ENCODE measurements around the gene BSND.

The BSND gene

DNA sequence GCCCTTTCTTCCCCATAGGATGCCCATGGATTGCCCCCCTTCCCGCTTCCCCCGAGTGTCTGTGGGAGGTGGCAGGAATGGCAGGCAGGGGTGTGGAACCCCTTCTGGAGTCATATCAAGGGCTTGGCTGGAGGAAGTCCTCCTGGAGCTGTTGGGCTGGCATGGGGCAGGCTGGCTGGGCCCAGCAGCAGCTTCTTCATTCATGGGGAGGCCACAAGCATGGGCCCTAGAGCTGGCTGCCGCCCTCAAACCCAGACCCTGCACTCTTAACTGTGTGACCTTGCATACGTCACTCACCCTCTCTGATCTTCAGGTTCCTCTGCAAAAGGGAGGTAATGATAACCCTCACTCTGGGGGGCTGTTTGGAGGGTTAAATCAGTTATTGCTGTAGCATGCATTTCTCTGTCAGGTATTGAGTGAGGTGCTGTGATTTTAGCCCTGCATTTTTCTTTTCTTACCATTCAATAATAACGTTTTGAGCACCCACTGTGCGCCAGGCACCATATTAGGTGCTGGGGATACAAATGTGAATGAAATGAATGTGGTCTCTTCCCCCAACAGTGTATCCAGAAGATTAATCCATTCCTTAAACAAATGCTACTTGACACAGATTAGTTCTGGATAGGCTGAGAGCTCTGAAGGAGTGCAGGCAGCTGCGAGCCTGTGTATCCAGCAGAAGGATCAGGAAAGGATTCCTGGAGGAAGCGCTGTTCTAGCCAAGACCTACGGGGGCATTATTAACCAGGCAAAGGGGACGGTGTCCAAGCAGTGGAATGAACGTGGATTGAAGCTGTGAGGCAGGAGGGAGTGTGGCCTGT is 49.9 kb downstream of the BSND start:
- DNase-seq (ENCODE audit: low spot score), result peak; percentile 66

DNA sequence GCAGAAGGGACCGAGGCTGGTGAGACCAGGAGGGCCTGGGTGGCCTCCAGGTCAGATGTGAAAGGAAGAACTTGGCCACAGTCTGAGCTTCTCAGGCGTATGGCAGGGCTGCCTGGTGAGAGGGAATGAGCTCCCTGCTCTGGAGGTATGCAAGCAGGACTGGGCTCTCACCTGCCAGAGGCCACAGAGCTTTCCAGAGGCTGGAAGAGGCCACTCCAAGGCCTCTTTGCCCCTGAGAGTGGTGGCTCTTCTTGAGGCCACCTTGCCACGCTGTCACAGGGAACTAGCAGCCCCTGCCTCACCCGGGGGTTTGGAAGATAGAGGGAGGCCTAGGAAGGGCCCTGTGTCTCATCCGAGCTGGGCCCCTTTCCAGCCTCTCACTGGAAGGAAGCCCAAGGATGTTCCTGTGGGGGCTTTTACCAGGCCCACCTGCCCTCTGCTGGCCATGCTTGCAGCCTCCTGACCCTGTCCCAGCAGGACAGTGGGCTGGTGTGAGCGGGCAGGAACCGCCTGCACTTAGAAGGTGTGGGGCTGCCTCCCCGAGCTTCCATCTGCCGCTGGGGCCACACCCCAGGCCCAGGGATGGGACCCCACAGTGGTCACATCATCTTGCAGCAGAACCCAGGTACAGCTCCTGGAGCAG is 50.7 kb downstream of the BSND start:
- no peak for DNase-seq (ENCODE audit: low spot score)

DNA sequence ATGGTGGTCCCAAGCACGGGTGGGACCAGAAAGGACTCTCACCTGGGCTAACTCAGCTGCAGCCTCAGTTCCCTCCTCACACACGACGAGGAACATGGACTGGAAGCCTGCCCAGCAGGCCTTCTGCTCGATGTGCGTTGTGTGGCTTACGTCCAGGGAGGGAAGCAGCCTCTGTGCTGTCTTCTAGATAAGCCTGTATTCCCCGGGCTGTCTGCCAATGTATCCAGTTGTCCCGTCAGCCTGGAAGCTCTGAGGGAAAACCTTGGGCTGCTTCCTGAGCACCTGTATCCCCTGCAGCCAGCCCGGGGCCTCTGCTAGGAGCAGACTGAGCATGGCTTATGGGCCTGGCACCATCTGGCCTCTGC is 51.2 kb downstream of the BSND start:
- DNase-seq (ENCODE audit: low spot score), result peak; percentile 62

DNA sequence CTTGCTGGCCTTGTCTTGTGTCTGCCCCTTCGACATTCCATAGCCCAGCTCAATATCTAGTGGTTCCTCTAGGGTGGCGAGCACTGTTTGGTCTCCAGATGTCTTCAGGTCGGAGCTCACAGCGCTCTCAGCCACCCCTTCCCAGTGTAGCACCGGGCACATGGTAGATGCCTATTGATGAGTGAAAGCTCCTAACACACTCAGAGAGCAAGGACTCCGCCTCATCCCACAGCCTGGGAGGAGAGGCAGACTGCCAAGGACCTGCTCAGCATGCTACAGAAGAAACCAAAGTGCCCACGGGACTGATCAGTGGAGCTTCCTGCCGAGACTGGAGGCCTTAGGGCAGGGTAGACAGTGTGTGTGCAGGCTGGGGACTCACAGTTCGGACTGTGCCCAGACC is 51.5 kb downstream of the BSND start:
- no peak for DNase-seq (ENCODE audit: low spot score)

DNA sequence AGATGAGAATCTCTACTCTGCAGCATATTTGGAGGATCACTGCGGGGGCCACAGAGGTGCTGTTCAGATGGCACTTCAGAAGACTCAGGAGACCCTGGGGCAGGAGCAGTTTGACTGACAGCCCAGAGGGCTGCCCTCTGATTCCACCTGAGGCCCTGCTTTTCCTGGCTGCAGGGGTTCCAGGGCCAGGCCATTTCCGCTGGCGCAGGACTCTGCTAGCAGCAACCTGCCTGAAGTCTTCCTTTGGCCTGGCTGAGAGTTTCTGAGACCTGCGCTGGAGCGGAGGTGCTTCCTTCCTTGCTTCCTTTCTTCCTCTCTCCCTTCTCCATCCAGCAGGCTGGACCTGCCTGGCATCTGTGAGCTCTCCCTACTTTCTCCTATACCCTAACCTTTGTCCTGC is 52.4 kb downstream of the BSND start:
- no peak for DNase-seq (ENCODE audit: low spot score)

DNA sequence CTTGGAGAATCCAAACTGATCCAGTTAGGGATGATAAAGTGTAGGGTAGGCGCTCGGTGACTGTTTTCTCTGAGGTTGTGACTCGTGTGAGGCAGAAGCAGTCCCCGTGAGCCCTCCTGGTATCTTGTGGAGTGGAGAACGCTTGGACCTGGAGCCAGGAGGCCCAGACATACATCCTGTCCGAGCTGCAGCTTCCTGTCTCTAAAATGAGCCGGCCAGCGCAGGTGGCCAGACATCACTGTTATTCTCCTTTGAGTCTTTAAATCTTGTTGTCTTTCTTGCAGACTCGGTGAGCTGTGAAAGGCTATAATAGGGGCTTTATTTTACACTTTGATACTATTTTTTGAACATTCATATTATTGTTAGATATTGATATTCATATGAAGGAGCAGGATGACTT is 52.9 kb downstream of the BSND start:
- no peak for DNase-seq (ENCODE audit: low spot score)

DNA sequence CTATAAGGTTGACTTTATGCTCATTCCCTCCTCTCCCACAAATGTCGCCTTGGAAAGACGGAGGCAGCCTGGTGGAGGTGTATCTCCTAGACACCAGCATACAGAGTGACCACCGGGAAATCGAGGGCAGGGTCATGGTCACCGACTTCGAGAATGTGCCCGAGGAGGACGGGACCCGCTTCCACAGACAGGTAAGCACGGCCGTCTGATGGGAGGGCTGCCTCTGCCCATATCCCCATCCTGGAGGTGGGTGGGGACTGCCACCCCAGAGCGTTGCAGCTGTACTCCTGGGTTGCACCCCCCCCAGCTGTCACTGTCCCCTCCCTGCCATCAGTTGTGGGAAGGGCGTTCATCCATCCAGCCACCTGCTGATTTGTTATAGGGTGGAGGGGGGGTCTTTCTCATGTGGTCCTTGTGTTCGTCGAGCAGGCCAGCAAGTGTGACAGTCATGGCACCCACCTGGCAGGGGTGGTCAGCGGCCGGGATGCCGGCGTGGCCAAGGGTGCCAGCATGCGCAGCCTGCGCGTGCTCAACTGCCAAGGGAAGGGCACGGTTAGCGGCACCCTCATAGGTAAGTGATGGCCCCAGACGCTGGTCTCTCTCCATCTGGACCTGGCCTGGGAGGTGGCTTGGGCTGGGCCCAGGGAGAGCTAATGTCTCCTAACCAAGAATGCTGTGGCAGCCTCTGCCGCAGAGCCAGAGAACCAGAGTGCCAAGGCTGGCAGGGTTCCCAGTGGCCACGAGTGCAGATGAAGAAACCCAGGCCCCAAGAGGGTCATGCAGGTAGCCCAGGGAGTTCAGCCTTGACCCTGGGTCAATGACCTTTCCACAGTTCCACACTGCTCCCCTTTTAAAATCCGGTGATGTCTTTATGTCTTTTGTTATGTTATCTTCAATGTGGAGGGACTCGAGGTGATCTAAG is 53.7 kb downstream of the BSND start:
- no peak for DNase-seq (ENCODE audit: low spot score)

DNA sequence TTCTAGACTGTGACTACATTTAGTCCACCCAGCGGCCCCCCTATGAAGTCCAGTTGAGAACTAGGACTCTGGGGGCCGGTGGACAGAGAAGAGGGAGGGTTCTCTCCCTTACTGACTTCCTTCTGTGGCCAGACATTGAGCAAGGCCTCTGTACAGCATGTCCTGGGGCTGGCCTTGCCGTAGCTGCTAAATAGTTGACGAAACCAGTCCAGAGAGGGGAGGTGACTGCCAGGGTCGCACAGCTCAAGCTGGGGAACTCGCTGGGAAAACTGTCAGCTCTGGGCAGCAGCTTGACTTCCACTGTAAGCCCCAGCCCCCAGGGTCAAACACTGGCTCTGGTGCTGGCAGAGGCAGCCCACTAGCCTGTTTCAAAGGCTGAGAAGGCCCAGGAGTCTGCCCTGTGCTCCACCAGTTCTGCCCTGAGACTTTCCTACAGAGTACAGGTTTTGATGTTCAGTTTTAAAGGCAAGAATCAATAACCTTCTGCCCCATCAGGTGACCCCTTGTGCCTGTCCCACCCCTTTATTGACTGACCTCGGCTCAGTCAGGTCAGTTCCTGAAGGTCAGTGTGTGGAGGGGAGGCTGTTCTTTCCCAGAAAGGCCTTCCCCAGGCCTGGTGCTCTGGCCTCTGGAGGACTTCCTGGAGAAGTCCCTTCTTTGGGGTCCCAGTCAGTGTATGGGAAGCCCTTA is 54.7 kb downstream of the BSND start:
- DNase-seq (ENCODE audit: low spot score), result no peak

DNA sequence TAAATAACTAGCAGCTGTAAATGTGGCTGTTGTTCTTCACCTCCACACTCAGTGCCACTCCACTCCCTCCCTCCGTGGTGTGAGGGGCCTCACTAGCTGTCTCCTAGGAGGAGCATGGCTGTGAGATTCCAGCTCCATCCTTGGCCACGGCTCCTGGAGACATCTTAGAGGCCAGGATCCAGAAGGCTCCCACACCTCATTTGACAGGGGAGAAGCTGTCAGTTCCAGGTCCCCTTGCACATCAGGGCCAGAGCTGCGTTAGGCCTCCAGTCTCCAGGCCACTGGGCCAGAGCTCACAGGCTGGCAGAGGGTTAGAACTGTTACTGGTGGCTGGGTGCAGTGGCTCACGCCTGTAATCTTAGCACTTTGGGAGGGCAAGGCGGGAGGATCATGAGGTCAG is 55.7 kb downstream of the BSND start:
- DNase-seq (ENCODE audit: low spot score), result peak; percentile 6

DNA sequence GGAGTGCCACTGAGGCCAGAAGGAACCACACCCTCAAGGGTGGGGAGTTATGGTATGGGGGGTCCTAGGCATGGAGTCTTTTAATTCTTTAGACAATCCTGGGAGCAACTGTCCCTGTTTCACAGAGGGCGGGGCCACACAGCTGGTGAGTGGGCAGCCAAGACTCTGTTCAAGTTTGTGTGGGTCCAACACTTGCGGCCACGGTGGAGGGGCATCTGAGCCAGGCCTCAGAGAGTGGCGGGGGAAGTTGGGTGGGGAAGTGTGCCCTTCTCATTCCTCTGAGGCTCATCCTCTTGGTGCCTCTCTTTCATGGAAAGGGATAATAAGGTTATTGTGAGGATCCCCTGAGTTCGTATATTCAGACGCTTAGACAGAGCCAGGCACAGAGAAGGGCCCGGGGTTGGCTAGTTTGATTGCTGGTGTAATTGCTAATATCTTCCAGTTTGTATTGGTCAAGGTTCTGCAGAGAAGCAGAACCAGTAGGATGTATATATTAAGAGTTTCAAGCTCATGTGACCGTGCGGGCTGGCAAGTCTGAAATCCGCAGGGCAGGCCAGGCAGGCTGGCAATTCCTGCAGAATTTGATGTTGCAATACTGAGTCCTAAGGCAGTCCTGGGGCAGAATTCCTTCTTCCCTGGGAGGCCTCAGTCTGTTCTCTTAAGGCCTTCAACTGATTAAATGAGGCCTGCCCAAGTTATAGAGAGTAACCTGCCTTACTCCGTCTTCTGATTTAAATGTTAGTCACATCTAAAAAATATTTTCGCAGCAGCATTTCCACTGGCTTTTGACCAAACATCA is 56.5 kb downstream of the BSND start:
- no peak for DNase-seq (ENCODE audit: low spot score)

DNA sequence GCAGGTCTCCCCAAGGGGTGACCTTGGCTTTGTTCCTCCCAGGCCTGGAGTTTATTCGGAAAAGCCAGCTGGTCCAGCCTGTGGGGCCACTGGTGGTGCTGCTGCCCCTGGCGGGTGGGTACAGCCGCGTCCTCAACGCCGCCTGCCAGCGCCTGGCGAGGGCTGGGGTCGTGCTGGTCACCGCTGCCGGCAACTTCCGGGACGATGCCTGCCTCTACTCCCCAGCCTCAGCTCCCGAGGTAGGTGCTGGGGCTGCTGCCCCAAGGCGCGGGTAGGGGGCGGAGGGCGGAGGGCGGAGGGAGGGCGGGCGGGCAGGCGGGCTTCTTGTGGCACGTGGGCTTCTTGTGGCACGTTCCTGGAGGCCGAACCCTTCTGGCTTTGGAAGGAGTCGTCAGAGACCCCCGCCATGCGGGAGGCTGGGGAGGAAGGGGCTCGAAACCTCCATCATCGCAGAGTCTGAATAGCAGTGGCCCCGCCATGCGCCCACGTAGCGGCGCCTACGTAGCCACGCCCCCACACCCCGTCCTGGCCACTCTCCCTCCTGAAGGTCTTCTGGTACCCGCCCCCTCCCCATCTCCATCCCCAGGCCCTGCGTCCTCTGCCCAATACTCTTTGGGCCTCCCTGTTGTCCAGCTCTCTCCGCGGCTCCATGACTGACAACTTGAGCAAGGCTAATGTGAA is 57.4 kb downstream of the BSND start:
- DNase-seq (ENCODE audit: low spot score), result no peak

DNA sequence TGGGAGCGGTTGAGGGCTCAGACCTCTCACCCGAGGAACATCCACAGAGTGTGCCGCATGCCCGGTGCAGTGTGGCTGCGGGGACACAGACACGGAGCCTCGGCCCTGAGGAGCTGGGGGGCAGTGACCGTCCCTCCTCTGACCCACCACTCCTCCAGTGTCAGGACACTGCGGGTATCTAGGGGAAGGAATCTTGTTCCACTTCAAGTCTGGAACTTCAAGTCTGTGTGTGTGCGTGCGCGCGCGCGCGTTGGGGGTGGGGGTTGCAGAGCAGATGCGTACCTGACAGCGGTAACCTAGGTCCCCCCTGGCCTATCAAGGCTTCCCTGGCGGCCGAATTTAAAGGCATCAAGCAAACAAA is 57.9 kb downstream of the BSND start:
- DNase-seq (ENCODE audit: low spot score), result no peak

DNA sequence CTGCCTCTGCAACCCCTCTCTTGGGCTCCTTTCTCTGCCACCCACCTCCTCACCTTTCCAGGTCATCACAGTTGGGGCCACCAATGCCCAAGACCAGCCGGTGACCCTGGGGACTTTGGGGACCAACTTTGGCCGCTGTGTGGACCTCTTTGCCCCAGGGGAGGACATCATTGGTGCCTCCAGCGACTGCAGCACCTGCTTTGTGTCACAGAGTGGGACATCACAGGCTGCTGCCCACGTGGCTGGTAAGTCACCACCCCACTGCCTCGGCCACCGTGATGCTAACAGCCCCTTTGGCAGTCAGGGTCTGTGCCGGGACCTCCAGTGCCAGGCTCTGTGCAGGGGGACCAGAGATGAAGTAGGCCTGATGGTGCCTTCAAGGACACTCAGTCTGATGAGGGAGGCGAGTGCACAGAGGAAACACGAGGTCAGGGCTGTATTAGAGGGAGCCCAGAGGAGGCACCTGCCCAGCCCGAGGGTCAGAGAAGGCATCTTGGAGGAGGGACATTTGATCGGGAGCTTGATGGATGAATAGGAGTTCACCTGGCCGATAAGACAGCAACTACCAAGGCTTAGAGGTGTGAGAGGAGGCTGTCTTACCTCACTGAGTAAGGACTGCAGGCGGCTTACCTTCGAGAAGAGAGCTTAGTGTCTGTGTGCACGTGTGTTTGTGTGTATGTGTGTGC is 58.7 kb downstream of the BSND start:
- no peak for DNase-seq (ENCODE audit: low spot score)

DNA sequence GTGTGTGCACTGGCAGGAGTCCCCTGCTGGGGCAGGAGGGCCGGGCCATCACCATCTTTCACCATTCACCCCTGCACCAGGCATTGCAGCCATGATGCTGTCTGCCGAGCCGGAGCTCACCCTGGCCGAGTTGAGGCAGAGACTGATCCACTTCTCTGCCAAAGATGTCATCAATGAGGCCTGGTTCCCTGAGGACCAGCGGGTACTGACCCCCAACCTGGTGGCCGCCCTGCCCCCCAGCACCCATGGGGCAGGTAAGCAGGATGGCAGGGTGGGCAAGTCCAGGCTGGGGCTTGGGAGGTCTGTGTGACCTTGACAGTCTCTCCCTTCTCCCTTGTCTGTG is 59.2 kb downstream of the BSND start:
- DNase-seq (ENCODE audit: low spot score), result no peak

DNA sequence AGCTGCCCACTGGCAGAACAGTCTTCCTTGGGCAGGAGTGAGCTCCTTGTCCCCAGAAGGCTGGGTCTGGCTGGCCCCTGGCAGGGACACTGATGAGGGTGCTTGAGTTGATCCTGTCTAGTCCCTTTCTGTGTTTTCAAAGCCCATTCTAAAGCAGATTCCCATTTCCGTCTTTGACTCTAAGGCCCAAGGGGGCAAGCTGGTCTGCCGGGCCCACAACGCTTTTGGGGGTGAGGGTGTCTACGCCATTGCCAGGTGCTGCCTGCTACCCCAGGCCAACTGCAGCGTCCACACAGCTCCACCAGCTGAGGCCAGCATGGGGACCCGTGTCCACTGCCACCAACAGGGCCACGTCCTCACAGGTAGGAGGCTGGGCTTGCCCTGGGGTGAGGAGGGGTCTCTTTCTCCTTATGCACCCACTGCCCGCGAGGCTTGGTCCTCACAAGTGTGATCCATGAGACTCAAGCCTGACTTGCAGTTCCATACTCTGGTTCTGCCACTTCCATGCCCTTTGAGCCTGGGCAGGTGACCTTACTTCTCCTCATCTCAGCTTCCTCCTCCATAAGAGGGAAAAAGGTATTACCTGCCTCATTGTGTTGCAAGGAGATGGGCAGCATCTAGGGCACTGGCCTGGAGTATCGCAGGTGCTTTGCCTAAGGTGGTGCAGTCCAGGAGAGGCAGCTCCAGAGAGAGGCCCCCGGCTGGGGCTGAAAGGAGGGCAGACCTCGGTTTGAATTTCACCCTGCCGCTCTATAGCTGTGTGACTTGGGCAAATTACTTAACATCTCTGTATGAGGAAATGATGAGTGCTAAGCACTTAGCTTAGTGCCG is 60.8 kb downstream of the BSND start:
- DNase-seq (ENCODE audit: low spot score), result no peak

DNA sequence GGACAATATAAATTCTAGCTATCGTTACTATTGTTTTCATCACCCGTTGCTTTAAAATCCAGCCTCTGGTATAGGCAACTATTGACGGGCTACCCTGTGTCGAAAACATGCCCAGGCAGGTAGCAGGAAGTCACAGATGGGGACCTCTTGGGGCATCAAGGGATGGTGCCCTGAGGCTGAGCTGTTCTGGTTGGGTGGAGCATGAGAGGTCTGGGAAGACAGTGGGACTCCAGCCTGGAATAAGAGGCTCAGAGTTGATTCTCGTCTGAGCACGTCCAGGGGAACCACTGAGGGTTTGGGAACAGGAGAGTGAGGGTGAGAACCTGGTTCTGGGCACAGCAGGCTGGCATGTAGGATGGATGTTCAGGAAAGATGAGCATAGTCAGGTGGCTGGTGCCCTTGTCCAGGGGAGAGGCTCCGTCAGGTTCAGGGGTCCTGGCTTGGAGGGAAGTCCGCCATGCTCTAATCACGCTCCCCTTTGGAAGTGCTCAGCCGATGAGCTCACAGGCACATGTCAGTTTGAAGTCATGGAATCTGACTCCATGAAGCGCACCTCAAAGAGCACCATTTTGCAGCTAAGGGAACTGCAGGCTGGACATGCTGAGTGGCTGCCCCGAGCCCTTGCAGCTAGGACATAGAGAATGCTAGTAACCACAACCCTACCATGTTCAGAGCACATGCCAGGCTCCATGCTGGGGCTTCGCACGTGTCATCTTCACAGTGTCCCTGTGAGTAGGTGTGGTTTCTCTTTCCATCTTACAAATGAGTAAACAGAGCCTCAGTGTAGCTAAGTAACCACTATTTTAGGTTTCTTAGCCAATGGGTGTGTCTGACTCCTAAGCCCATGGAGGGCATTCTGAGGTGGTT is 61.6 kb downstream of the BSND start:
- no peak for DNase-seq (ENCODE audit: low spot score)

DNA sequence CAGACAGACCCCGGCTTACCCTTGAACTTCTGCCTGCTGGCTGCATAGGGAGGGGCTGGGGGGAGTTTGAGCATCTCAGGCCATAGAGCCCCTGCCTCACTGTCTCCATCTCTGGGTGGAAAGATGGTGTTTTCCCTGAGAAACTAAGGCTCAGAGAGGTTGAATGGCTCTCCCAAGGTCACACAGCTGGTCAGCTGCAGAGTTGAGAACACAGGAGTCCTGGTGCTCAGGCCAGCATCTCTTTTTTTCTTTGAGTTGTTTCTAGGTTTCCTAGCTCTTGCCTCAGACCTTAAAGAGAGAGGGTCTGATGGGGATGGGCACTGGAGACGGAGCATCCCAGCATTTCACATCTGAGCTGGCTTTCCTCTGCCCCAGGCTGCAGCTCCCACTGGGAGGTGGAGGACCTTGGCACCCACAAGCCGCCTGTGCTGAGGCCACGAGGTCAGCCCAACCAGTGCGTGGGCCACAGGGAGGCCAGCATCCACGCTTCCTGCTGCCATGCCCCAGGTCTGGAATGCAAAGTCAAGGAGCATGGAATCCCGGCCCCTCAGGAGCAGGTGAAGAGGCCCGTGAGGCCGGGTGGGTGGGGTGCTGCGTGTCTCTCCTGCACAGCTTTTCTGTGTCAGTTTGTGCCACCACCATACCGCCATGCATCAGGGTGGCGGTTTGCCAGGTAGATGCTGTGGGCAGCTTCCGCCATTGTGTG is 62.4 kb downstream of the BSND start:
- no peak for DNase-seq (ENCODE audit: low spot score)

Data from D341Med (cell line).